GM21381 (cell line): ENCODE data around the gene CCDC91.

ENCODE experiments used
- ATAC-seq: cut with Tn5 transposase; IDR thresholded peaks from one replicate; pipeline ENCODE4 v1.9.1; 2021; ENCODE audit warnings: mild to moderate bottlenecking, moderate library complexity; ENCODE audit not compliant: unreplicated experiment

CCDC91 gene

GRCh38 chr12:28190321-28191050, at the start of gene CCDC91:
Gene CCDC91 (plus strand): TSS chr12:28190456. CDS start chr12:28257216, 66,760 bp downstream.
- peak; percentile 91 for ATAC-seq

GRCh38 chr12:28144059-28144458, 46.2 kb upstream of the CCDC91 start:
- ATAC-seq, result no peak

GRCh38 chr12:28144532-28144931, 45.7 kb upstream of the CCDC91 start:
- no peak for ATAC-seq

GRCh38 chr12:28145216-28145615, 45.0 kb upstream of the CCDC91 start:
- no peak for ATAC-seq

GRCh38 chr12:28149279-28149678, 41.0 kb upstream of the CCDC91 start:
- no peak for ATAC-seq

GRCh38 chr12:28156362-28156761, 33.9 kb upstream of the CCDC91 start:
- no peak for ATAC-seq

GRCh38 chr12:28156804-28157203, 33.5 kb upstream of the CCDC91 start:
- no peak for ATAC-seq

- ATAC-seq, result no peak
Observed at GRCh38 chr12:28158353-28158752, 31.9 kb upstream of the CCDC91 start.

GRCh38 chr12:28159688-28160087, 30.6 kb upstream of the CCDC91 start:
- ATAC-seq, result no peak

GRCh38 chr12:28161697-28162096, 28.6 kb upstream of the CCDC91 start:
- no peak for ATAC-seq

GRCh38 chr12:28162697-28163096, 27.6 kb upstream of the CCDC91 start:
- ATAC-seq, result no peak

- no peak for ATAC-seq
Observed at GRCh38 chr12:28164644-28165275, 25.5 kb upstream of the CCDC91 start.

- no peak for ATAC-seq
Observed at GRCh38 chr12:28167981-28168485, 22.2 kb upstream of the CCDC91 start.

GRCh38 chr12:28171356-28172060, 18.7 kb upstream of the CCDC91 start:
- no peak for ATAC-seq

- no peak for ATAC-seq
Observed at GRCh38 chr12:28172434-28173030, 17.7 kb upstream of the CCDC91 start.

GRCh38 chr12:28173440-28173839, 16.8 kb upstream of the CCDC91 start:
- ATAC-seq, result no peak

- no peak for ATAC-seq
Observed at GRCh38 chr12:28175098-28175589, 15.1 kb upstream of the CCDC91 start.

- no peak for ATAC-seq
Observed at GRCh38 chr12:28176295-28176694, 14.0 kb upstream of the CCDC91 start.

- ATAC-seq, result no peak
Observed at GRCh38 chr12:28177461-28177860, 12.8 kb upstream of the CCDC91 start.

GRCh38 chr12:28177905-28178304, 12.4 kb upstream of the CCDC91 start:
- ATAC-seq, result no peak

GRCh38 chr12:28178775-28179174, 11.5 kb upstream of the CCDC91 start:
- no peak for ATAC-seq
